GM23338 (cell line): ENCODE measurements around the gene THSD7A. TPM values are rescaled to one million over a fixed set of nuclear protein-coding genes. Genes with fewer than 3 reads are reported as not detected.

Source experiments
- ATAC-seq: fragments of 200-7000 bp; cut with Tn5 transposase; 3 replicates; pipeline ENCODE4 v1.9.1; 2020
- DNase-seq: peaks from one replicate; pipeline ENCODE4 v3.0.0-alpha.2; 2015; ENCODE audit warnings: low spot score
- H2AFZ ChIP-seq: fragments of 200-600 bp; sonication (generic); 2 replicates; pipeline ENCODE4 v1.8.0; 2016; ENCODE audit warnings: antibody characterized with exemption, mild to moderate bottlenecking, moderate library complexity
- H3F3A ChIP-seq: fragments of 200-600 bp; sonication (generic); replicated peaks from 2 replicates; pipeline ENCODE4 v1.8.0; 2017; ENCODE audit warnings: antibody characterized with exemption, mixed run types, low read depth
- H3K27ac ChIP-seq: fragments of 200-600 bp; sonication (generic); 2 replicates; pipeline ENCODE4 v1.6.1; 2016; ENCODE audit warnings: low read depth
- H3K27me3 ChIP-seq: fragments of 200-600 bp; sonication (generic); 2 replicates; pipeline ENCODE4 v1.8.0; 2016; ENCODE audit warnings: mild to moderate bottlenecking, mixed run types, moderate library complexity; ENCODE audit not compliant: insufficient read depth
- H3K36me3 ChIP-seq: fragments of 200-600 bp; sonication (generic); 2 replicates; pipeline ENCODE4 v1.8.0; 2016; ENCODE audit warnings: mild to moderate bottlenecking; ENCODE audit not compliant: insufficient read depth
- H3K4me1 ChIP-seq: fragments of 200-600 bp; sonication (generic); 2 replicates; pipeline ENCODE4 v1.8.0; 2016; ENCODE audit warnings: mild to moderate bottlenecking, moderate library complexity; ENCODE audit not compliant: insufficient read depth
- H3K4me2 ChIP-seq: fragments of 200-600 bp; sonication (generic); 2 replicates; pipeline ENCODE4 v1.7.1; 2017; ENCODE audit warnings: mixed run types
- H3K4me3 ChIP-seq: fragments of 200-600 bp; sonication (generic); 2 replicates; pipeline ENCODE4 v1.6.1; 2016; ENCODE audit warnings: mixed run types
- H3K79me2 ChIP-seq: fragments of 200-600 bp; sonication (generic); replicated peaks from 2 replicates; pipeline ENCODE4 v1.8.0; 2017; ENCODE audit warnings: mild to moderate bottlenecking; ENCODE audit not compliant: insufficient read depth
- H3K9me2 ChIP-seq: fragments of 200-600 bp; sonication (generic); 2 replicates; pipeline ENCODE4 v1.8.0; 2017; ENCODE audit not compliant: insufficient read depth
- H4K20me1 ChIP-seq: fragments of 200-600 bp; sonication (generic); replicated peaks from 2 replicates; pipeline ENCODE4 v1.8.0; 2017; ENCODE audit warnings: mild to moderate bottlenecking; ENCODE audit not compliant: insufficient read depth
- H3K27ac Mint-ChIP-seq: 2 replicates; pipeline ENCODE4 v1.8.0; 2020; ENCODE audit warnings: inconsistent platforms, mild to moderate bottlenecking, moderate library complexity, mixed read lengths
- H3K27me3 Mint-ChIP-seq: 3 replicates; pipeline ENCODE4 v1.8.0; 2022; ENCODE audit warnings: low read depth, mild to moderate bottlenecking, moderate library complexity, mixed read lengths, inconsistent platforms; ENCODE audit not compliant: insufficient read depth, poor library complexity
- H3K36me3 Mint-ChIP-seq: 3 replicates; pipeline ENCODE4 v1.8.0; 2021; ENCODE audit warnings: low read depth, mild to moderate bottlenecking, inconsistent platforms, moderate library complexity, mixed read lengths
- H3K4me1 Mint-ChIP-seq: 3 replicates; pipeline ENCODE4 v1.8.0; 2020; ENCODE audit warnings: mild to moderate bottlenecking, inconsistent platforms, mixed read lengths
- H3K4me3 Mint-ChIP-seq: 3 replicates; pipeline ENCODE4 v1.8.0; 2021; ENCODE audit warnings: moderate library complexity, mild to moderate bottlenecking, inconsistent platforms, mixed read lengths
- H3K9me3 Mint-ChIP-seq: 3 replicates; pipeline ENCODE4 v1.8.0; 2020; ENCODE audit warnings: moderate library complexity, mild to moderate bottlenecking, inconsistent platforms, mixed read lengths
- CREB1 ChIP-seq: fragments of 250-450 bp; sonication (Bioruptor Pico); IDR thresholded peaks from 2 replicates; pipeline ENCODE4 v1.5.0; 2020; ENCODE audit warnings: low read depth, mild to moderate bottlenecking, moderate library complexity
- ETS1 ChIP-seq: IDR thresholded peaks from 2 replicates; pipeline ENCODE4 v1.6.1; 2016; ENCODE audit warnings: antibody characterized with exemption
- EZH2 ChIP-seq: fragments of 200-600 bp; sonication (generic); IDR thresholded peaks from one replicate; pipeline ENCODE4 v1.8.0; 2017; ENCODE audit warnings: antibody characterized with exemption, mild to moderate bottlenecking, low read depth; ENCODE audit not compliant: unreplicated experiment
- EZH2phosphoT487 ChIP-seq: fragments of 200-600 bp; sonication (generic); IDR thresholded peaks from one replicate; pipeline ENCODE4 v1.8.1; 2018; ENCODE audit warnings: antibody characterized with exemption; ENCODE audit not compliant: unreplicated experiment
- JUNB ChIP-seq: IDR thresholded peaks from one replicate; pipeline ENCODE4 v1.6.1; 2016; ENCODE audit warnings: antibody characterized with exemption; ENCODE audit not compliant: unreplicated experiment
- NANOG ChIP-seq: IDR thresholded peaks from 2 replicates; pipeline ENCODE4 v1.6.1; 2016; ENCODE audit warnings: antibody characterized with exemption, borderline replicate concordance
- POLR2AphosphoS5 ChIP-seq: IDR thresholded peaks from 2 replicates; pipeline ENCODE4 v1.6.1; 2016; ENCODE audit warnings: antibody characterized with exemption, low read depth
- STAT1 ChIP-seq: IDR thresholded peaks from one replicate; pipeline ENCODE4 v1.6.1; 2016; ENCODE audit warnings: antibody characterized with exemption; ENCODE audit not compliant: unreplicated experiment
- ZNF114 ChIP-seq: fragments of 250-450 bp; sonication (Bioruptor Pico); IDR thresholded peaks from 2 replicates; pipeline ENCODE4 v1.5.0; 2020; ENCODE audit warnings: mild to moderate bottlenecking, moderate library complexity
- ZNF331 ChIP-seq: fragments of 250-450 bp; sonication (Bioruptor Pico); IDR thresholded peaks from 2 replicates; pipeline ENCODE4 v1.5.0; 2020; ENCODE audit warnings: low read depth, mild to moderate bottlenecking, moderate library complexity
- polyA plus RNA-seq: library from polyadenylated mRNA; unstranded; fragments of >200 nt; fragmentation: Nextera tagmentation; extraction: Ambion mirVana; gene quantifications from 2 replicates; pipeline ENCODE4 v1.2.1, GENCODE V29; 2016
- total RNA-seq: library from RNA; depleted of rRNA; stranded (reverse); fragments of >200 nt; shearing (Covaris generic); gene quantifications from 2 replicates; pipeline ENCODE4 v1.2.3, GENCODE V29; 2014
- TF ChIP-seq, protein P1 (sequence below), 2 experiments: fragments of 200-600 bp in 1 of 2; sonication (generic) in 1 of 2; conservative IDR thresholded peaks; 2 replicates each; pipeline versions ENCODE4 v1.5.1 to v1.6.1; 2016 to 2017; ENCODE audit warnings: antibody characterized with exemption in 2 of 2, low read depth in 2 of 2, mild to moderate bottlenecking in 2 of 2, moderate library complexity in 1 of 2
- TF ChIP-seq, protein P2 (sequence below): fragments of 250-450 bp; sonication (Bioruptor Pico); IDR thresholded peaks from 2 replicates; pipeline ENCODE4 v1.5.0; 2020; ENCODE audit warnings: mild to moderate bottlenecking, moderate library complexity

The THSD7A gene
- total and polyA plus RNA-seq, 2 experiments from 2014 or later = 1.3 to 2.1 TPM

- TF ChIP-seq POLR2AphosphoS5 (no peak), JUNB (no peak), ZNF331 (CRISPR knock-in tag) (no peak), ZNF114 (no peak), EZH2phosphoT487 (no peak), NANOG (no peak), EZH2 (no peak)
- TF ChIP-seq, protein P1, sequence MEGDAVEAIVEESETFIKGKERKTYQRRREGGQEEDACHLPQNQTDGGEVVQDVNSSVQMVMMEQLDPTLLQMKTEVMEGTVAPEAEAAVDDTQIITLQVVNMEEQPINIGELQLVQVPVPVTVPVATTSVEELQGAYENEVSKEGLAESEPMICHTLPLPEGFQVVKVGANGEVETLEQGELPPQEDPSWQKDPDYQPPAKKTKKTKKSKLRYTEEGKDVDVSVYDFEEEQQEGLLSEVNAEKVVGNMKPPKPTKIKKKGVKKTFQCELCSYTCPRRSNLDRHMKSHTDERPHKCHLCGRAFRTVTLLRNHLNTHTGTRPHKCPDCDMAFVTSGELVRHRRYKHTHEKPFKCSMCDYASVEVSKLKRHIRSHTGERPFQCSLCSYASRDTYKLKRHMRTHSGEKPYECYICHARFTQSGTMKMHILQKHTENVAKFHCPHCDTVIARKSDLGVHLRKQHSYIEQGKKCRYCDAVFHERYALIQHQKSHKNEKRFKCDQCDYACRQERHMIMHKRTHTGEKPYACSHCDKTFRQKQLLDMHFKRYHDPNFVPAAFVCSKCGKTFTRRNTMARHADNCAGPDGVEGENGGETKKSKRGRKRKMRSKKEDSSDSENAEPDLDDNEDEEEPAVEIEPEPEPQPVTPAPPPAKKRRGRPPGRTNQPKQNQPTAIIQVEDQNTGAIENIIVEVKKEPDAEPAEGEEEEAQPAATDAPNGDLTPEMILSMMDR (conservative IDR thresholded peaks at IDR 0.05; ENCODE audit: low read depth in 2 of 2) = no peak
Measured at GRCh38 chr7:11587814-11588213, 244.2 kb downstream of the THSD7A start (continued).

- DNase-seq = no peak
- H4K20me1 ChIP-seq = no peaks in the 10 kb centered on the region
- Mint-ChIP-seq H3K9me3 (no peaks in the 10 kb centered on the region), H3K27me3 (no peaks in the 10 kb centered on the region), H3K4me3 (no peak overlapping the region), H3K27ac (no peak overlapping the region), H3K36me3 (no peaks in the 10 kb centered on the region), H3K4me1 (no peaks in the 10 kb centered on the region; the same call in 2 of the 3 replicates)
- no peaks in the 10 kb centered on the region; the same call in 1 of the 2 replicates for H3K36me3 ChIP-seq
- H3K4me2 ChIP-seq = no peak overlapping the region
- no peak for ATAC-seq
- no peaks in the 10 kb centered on the region for H3K79me2 ChIP-seq
- H3K4me3 ChIP-seq = no peak overlapping the region
- H3F3A ChIP-seq = no peaks in the 10 kb centered on the region
- H3K27ac ChIP-seq = no peak overlapping the region
- no peaks in the 10 kb centered on the region for H3K27me3 ChIP-seq
- H3K4me1 ChIP-seq = no peaks in the 10 kb centered on the region
- H2AFZ ChIP-seq = no peak overlapping the region
- no peaks in the 10 kb centered on the region for H3K9me2 ChIP-seq
- TF ChIP-seq, protein P2, sequence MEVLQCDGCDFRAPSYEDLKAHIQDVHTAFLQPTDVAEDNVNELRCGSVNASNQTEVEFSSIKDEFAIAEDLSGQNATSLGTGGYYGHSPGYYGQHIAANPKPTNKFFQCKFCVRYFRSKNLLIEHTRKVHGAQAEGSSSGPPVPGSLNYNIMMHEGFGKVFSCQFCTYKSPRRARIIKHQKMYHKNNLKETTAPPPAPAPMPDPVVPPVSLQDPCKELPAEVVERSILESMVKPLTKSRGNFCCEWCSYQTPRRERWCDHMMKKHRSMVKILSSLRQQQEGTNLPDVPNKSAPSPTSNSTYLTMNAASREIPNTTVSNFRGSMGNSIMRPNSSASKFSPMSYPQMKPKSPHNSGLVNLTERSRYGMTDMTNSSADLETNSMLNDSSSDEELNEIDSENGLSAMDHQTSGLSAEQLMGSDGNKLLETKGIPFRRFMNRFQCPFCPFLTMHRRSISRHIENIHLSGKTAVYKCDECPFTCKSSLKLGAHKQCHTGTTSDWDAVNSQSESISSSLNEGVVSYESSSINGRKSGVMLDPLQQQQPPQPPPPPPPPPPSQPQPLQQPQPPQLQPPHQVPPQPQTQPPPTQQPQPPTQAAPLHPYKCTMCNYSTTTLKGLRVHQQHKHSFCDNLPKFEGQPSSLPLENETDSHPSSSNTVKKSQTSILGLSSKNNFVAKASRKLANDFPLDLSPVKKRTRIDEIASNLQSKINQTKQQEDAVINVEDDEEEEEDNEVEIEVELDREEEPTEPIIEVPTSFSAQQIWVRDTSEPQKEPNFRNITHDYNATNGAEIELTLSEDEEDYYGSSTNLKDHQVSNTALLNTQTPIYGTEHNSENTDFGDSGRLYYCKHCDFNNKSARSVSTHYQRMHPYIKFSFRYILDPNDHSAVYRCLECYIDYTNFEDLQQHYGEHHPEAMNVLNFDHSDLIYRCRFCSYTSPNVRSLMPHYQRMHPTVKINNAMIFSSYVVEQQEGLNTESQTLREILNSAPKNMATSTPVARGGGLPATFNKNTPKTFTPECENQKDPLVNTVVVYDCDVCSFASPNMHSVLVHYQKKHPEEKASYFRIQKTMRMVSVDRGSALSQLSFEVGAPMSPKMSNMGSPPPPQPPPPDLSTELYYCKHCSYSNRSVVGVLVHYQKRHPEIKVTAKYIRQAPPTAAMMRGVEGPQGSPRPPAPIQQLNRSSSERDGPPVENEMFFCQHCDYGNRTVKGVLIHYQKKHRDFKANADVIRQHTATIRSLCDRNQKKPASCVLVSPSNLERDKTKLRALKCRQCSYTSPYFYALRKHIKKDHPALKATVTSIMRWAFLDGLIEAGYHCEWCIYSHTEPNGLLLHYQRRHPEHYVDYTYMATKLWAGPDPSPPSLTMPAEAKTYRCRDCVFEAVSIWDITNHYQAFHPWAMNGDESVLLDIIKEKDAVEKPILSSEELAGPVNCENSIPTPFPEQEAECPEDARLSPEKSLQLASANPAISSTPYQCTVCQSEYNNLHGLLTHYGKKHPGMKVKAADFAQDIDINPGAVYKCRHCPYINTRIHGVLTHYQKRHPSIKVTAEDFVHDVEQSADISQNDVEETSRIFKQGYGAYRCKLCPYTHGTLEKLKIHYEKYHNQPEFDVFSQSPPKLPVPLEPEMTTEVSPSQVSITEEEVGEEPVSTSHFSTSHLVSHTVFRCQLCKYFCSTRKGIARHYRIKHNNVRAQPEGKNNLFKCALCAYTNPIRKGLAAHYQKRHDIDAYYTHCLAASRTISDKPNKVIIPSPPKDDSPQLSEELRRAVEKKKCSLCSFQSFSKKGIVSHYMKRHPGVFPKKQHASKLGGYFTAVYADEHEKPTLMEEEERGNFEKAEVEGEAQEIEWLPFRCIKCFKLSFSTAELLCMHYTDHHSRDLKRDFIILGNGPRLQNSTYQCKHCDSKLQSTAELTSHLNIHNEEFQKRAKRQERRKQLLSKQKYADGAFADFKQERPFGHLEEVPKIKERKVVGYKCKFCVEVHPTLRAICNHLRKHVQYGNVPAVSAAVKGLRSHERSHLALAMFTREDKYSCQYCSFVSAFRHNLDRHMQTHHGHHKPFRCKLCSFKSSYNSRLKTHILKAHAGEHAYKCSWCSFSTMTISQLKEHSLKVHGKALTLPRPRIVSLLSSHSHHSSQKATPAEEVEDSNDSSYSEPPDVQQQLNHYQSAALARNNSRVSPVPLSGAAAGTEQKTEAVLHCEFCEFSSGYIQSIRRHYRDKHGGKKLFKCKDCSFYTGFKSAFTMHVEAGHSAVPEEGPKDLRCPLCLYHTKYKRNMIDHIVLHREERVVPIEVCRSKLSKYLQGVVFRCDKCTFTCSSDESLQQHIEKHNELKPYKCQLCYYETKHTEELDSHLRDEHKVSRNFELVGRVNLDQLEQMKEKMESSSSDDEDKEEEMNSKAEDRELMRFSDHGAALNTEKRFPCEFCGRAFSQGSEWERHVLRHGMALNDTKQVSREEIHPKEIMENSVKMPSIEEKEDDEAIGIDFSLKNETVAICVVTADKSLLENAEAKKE (CRISPR knock-in tag) = no peak
- TF ChIP-seq NANOG = no peak
- no peak for TF ChIP-seq CREB1 (CRISPR knock-in tag)
- TF ChIP-seq, protein P1 (conservative IDR thresholded peaks at IDR 0.05; ENCODE audit: low read depth in 2 of 2) = no peak
- TF ChIP-seq POLR2AphosphoS5 = no peak
- TF ChIP-seq EZH2 = no peak
- no peak for TF ChIP-seq ZNF331 (CRISPR knock-in tag)
- TF ChIP-seq STAT1 = no peak
- TF ChIP-seq ETS1 = no peak
- no peak for TF ChIP-seq EZH2phosphoT487
Measured at GRCh38 chr7:11587048-11587447, 244.9 kb downstream of the THSD7A start.
